Hepatocyte (in vitro differentiated cells): Measurements from ENCODE around the gene SMIM12. TPM values are rescaled to one million over a fixed set of nuclear protein-coding genes. Genes with fewer than 3 reads are reported as not detected.
A peak's percentile ranks its signal among the peaks of the same experiment; 100 is the strongest.

Source experiments
- DNase-seq: peaks from one replicate; pipeline ENCODE4 v3.0.0-alpha.2; 2016; ENCODE audit warnings: low spot score
- H2AFZ ChIP-seq: fragments of 200-600 bp; sonication (generic); 2 replicates; pipeline ENCODE4 v1.6.0; 2016; ENCODE audit warnings: antibody characterized with exemption, mild to moderate bottlenecking
- H3K27ac ChIP-seq: fragments of 200-600 bp; sonication (generic); 2 replicates; pipeline ENCODE4 v1.5.1; 2016; ENCODE audit warnings: mild to moderate bottlenecking
- H3K27me3 ChIP-seq: fragments of 200-600 bp; sonication (generic); 2 replicates; pipeline ENCODE4 v1.6.1; 2016
- H3K36me3 ChIP-seq: fragments of 200-600 bp; sonication (generic); replicated peaks from 2 replicates; pipeline ENCODE4 v1.5.1; 2016; ENCODE audit warnings: low read depth; ENCODE audit not compliant: insufficient read depth
- H3K4me1 ChIP-seq: fragments of 200-600 bp; sonication (generic); 2 replicates; pipeline ENCODE4 v1.5.1; 2016; ENCODE audit warnings: mild to moderate bottlenecking, moderate library complexity; ENCODE audit not compliant: insufficient read depth
- H3K4me2 ChIP-seq: fragments of 200-600 bp; sonication (generic); 2 replicates; pipeline ENCODE4 v1.6.0; 2016
- H3K4me3 ChIP-seq: fragments of 200-600 bp; sonication (generic); 2 replicates; pipeline ENCODE4 v1.5.1; 2016; ENCODE audit warnings: mild to moderate bottlenecking
- H3K79me2 ChIP-seq: fragments of 200-600 bp; sonication (generic); 2 replicates; pipeline ENCODE4 v1.6.0; 2017; ENCODE audit warnings: mild to moderate bottlenecking
- H3K9me2 ChIP-seq: fragments of 200-600 bp; sonication (generic); replicated peaks from 2 replicates; pipeline ENCODE4 v1.6.0; 2017; ENCODE audit warnings: mild to moderate bottlenecking; ENCODE audit not compliant: insufficient read depth
- H3K9me3 ChIP-seq: fragments of 200-600 bp; sonication (generic); 2 replicates; pipeline ENCODE4 v1.5.1; 2016; ENCODE audit warnings: low read depth, mild to moderate bottlenecking
- H4K20me1 ChIP-seq: fragments of 200-600 bp; sonication (generic); 2 replicates; pipeline ENCODE4 v1.6.0; 2016; ENCODE audit warnings: mild to moderate bottlenecking; ENCODE audit not compliant: insufficient read depth, poor library complexity, severe bottlenecking
- EZH2 ChIP-seq: fragments of 200-600 bp; sonication (generic); IDR thresholded peaks from 2 replicates; pipeline ENCODE4 v1.6.1; 2016; ENCODE audit warnings: antibody characterized with exemption, mild to moderate bottlenecking, borderline replicate concordance
- EZH2phosphoT487 ChIP-seq: fragments of 200-600 bp; sonication (generic); IDR thresholded peaks from one replicate; pipeline ENCODE4 v1.6.1; 2018; ENCODE audit warnings: antibody characterized with exemption, mild to moderate bottlenecking, low read depth, moderate library complexity; ENCODE audit not compliant: unreplicated experiment, severe bottlenecking
- WGBS: methylation state at CpG from one replicate; pipeline ENCODE4 v1.1.6; 2016; ENCODE audit warnings: low lambda C conversion rate; ENCODE audit errors: missing lambda C conversion rate; 5-methylcytosine and 5-hydroxymethylcytosine counted together
- polyA plus RNA-seq: library from polyadenylated mRNA; unstranded; fragments of >200 nt; fragmentation: Nextera tagmentation; extraction: Ambion mirVana; gene quantifications from 2 replicates; pipeline ENCODE4 v1.2.1, GENCODE V29; 2016
- total RNA-seq: library from RNA; depleted of rRNA; stranded (reverse); fragments of >200 nt; gene quantifications from 2 replicates; pipeline ENCODE4 v1.2.3, GENCODE V29; 2014
- TF ChIP-seq, protein P1 (sequence below): fragments of 200-600 bp; sonication (generic); IDR thresholded peaks from 2 replicates; pipeline ENCODE4 v1.5.1; 2016; ENCODE audit warnings: antibody characterized with exemption, mild to moderate bottlenecking; ENCODE audit not compliant: poor library complexity

Gene SMIM12
- total and polyA plus RNA-seq, 2 experiments from 2014 or later: 21.9 to 53.8 TPM

DNA sequence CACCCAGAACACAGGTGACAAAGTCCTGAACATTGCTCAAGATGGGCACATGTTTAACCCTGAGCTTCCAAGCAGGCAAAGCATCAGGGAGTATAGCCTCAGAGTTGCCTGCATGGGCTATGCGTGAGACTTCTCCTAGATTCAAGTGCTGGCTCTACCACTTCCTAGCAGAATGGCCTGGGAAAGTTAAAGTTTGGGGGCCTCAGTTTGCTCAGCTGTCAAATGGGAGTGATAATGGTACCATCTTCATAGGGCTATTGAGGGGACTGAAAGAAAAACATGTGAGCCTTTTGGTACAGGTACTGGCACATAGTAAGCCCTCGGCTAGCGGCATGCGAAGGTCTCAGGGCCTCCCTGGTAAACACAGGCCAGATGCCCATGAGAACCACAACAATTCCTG lies 28.0 kb upstream of the SMIM12 start:
- Histone ChIP-seq H4K20me1 (no peaks in the 10 kb centered on the region), H3K36me3 (no peaks in the 10 kb centered on the region), H2AFZ (no peak overlapping the region), H3K9me2 (no peaks in the 10 kb centered on the region), H3K4me2 (no peak overlapping the region), H3K27ac (no peak overlapping the region), H3K27me3 (peaks cover 42% of the 10 kb centered on the region), H3K79me2 (no peaks in the 10 kb centered on the region), H3K9me3 (no peaks in the 10 kb centered on the region), H3K4me3 (no peak overlapping the region), H3K4me1 (no peaks in the 10 kb centered on the region)
- DNase-seq: no peak
- TF ChIP-seq EZH2: no peak
- TF ChIP-seq, protein P1, sequence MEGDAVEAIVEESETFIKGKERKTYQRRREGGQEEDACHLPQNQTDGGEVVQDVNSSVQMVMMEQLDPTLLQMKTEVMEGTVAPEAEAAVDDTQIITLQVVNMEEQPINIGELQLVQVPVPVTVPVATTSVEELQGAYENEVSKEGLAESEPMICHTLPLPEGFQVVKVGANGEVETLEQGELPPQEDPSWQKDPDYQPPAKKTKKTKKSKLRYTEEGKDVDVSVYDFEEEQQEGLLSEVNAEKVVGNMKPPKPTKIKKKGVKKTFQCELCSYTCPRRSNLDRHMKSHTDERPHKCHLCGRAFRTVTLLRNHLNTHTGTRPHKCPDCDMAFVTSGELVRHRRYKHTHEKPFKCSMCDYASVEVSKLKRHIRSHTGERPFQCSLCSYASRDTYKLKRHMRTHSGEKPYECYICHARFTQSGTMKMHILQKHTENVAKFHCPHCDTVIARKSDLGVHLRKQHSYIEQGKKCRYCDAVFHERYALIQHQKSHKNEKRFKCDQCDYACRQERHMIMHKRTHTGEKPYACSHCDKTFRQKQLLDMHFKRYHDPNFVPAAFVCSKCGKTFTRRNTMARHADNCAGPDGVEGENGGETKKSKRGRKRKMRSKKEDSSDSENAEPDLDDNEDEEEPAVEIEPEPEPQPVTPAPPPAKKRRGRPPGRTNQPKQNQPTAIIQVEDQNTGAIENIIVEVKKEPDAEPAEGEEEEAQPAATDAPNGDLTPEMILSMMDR: no peak
- TF ChIP-seq EZH2phosphoT487: no peak
- 95% methylated on average over 4 of the region's 4 CpGs for WGBS

DNA sequence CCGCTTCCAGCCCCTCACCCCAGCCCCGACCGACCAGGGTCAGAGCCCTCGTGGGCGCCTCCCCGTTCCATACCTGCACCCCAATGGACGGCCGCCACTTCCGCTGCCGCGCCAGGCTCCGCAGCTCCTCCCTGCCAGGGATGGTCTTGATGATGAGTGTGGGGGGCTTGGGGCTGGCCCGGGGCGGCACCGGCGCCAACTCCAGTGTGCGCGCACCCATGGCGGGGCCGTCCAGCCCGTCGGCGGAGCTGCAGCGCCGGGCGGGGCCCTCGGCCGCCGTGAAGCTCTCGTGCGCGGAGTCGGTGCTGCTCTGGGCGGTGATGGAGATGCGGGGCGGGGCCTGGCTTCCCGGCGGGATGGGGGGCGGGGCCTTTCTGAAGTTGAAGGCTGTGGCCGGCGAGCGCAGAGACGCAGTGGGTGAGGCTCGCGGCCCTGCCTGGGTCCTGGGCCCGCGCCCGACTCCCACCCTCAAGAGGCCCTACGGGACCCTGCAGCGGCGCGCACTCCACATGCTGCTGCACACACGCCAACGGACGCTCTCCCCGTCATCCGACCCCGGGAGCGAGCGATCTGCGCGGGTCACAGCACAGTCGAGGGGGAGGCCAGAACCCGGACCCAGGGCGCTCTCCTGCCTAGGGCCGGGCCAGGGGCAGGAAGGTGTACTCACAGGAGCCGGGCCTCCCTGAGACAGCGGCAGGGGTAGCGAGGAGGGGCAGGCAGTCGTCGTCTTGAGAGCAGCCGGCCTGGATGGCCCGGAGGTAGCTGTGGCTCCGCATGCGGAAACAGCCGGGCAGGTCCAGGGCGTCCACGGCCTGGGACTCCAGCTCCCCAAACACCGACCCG lies 26.1 kb upstream of the SMIM12 start:
- peak; percentile 65 for DNase-seq
- Histone ChIP-seq H3K27ac (no peak overlapping the region), H3K4me3 (no peak overlapping the region), H3K27me3 (peaks cover 43% of the 10 kb centered on the region), H3K9me3 (no peaks in the 10 kb centered on the region), H3K4me2 (peak overlapping the region; percentile 83), H3K36me3 (no peaks in the 10 kb centered on the region), H3K4me1 (no peaks in the 10 kb centered on the region), H3K9me2 (no peaks in the 10 kb centered on the region), H3K79me2 (no peaks in the 10 kb centered on the region), H4K20me1 (no peaks in the 10 kb centered on the region), H2AFZ (peak overlapping the region; percentile 40)
- TF ChIP-seq EZH2phosphoT487: peak; percentile 45
- TF ChIP-seq EZH2: no peak
- 10% methylated on average over 59 of the region's 80 CpGs for WGBS

DNA sequence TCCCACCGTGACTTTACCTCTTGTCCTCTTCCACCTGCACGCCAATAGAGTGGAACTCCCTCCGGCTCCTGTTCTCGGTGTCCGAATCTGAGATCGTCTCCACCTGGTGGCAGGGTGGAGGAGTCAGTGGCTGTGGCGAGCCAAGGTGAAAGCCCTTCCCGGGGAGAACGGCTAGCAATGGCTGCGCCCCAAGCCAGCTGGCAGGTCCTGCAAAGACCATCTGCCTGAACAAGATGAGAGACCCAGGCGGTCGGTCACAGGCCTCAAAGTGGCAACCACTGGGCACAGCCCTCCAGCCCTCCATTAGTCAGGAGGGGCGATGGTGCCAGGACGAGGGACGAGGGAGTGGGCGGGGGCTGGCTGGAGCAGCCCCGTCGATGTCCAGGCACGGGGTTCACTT lies 25.4 kb upstream of the SMIM12 start:
- TF ChIP-seq, protein P1: peak; percentile 7
- no peak for TF ChIP-seq EZH2phosphoT487
- H3K4me3 ChIP-seq: no peak overlapping the region
- no peaks in the 10 kb centered on the region for H3K9me3 ChIP-seq
- H3K79me2 ChIP-seq: no peaks in the 10 kb centered on the region
- H3K4me2 ChIP-seq: peak overlapping the region; percentile 83
- no peaks in the 10 kb centered on the region for H3K9me2 ChIP-seq
- DNase-seq: no peak
- no peak overlapping the region for H3K27ac ChIP-seq
- no peaks in the 10 kb centered on the region for H4K20me1 ChIP-seq
- 33% methylated on average over 18 of the region's 19 CpGs for WGBS
- no peak overlapping the region for H2AFZ ChIP-seq
- H3K27me3 ChIP-seq: peaks cover 43% of the 10 kb centered on the region
- H3K4me1 ChIP-seq: no peaks in the 10 kb centered on the region
- H3K36me3 ChIP-seq: no peaks in the 10 kb centered on the region

DNA sequence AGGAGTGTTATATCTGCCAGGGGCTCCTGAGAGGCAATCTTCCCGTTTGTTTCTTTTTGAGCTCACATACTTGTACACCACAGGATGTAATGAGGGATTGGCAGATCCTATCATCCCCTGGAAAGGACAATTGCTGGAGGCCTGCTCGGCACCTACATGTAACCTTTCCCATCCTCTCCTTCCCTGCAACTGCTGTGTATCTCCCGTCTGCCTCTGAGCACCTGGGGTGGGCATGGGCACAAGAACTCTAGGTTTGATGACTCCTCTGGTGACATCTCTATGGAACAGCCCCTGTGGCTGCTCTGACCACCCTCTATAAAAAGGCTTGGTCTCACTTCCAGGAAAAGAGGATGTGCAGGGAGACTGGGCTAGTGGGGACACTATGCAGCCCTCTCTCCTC lies 25.0 kb upstream of the SMIM12 start:
- H3K4me2 ChIP-seq: no peak overlapping the region
- no peak overlapping the region for H2AFZ ChIP-seq
- no peaks in the 10 kb centered on the region for H3K4me1 ChIP-seq

More for the DNA sequence above, 25.0 kb upstream of the SMIM12 start:
- no peaks in the 10 kb centered on the region for H4K20me1 ChIP-seq
- no peak overlapping the region for H3K4me3 ChIP-seq
- H3K36me3 ChIP-seq: no peaks in the 10 kb centered on the region
- H3K9me2 ChIP-seq: no peaks in the 10 kb centered on the region
- H3K27me3 ChIP-seq: peaks cover 43% of the 10 kb centered on the region
- 67% methylated on average over 3 of the region's 3 CpGs for WGBS
- TF ChIP-seq, protein P1: no peak
- TF ChIP-seq EZH2 (no peak), EZH2phosphoT487 (no peak)
- H3K27ac ChIP-seq: no peak overlapping the region
- H3K79me2 ChIP-seq: no peaks in the 10 kb centered on the region
- no peak for DNase-seq
- no peaks in the 10 kb centered on the region for H3K9me3 ChIP-seq
